Caco-2 (cell line): Measurements from ENCODE around the gene CALR. TPM values are rescaled to one million over a fixed set of nuclear protein-coding genes. Genes with fewer than 3 reads are reported as not detected.
"Not testable (repeated sequence)": the region's sequence is repeated elsewhere in the genome, so short reads cannot be mapped to it uniquely, and the experiment has no call there.

Source experiments
- Bru-seq: library from RNA; stranded (reverse); fragments of 400-500 nt; gene quantifications from one replicate; lab custom pipeline; 2021; lab: Mats Ljungman, UMichigan
- BruChase-seq, 2 experiments: library from RNA; stranded (reverse); fragments of 400-500 nt; gene quantifications; one replicate each; lab custom pipeline; 2021; lab: Mats Ljungman, UMichigan
- BruUV-seq: library from RNA; stranded (reverse); fragments of 400-500 nt; replicated peaks from 2 replicates; lab custom pipeline; 2021; lab: Mats Ljungman, UMichigan
- CTCF ChIA-PET: fragments of 300-600 bp; sonication (Branson Sonifier 250); formaldehyde crosslinking; loops from one replicate; lab custom pipeline; 2022; ENCODE audit warnings: antibody characterized with exemption; lab: Charles Lee
- POLR2A ChIA-PET: fragments of 300-600 bp; sonication (Branson Sonifier 250); formaldehyde crosslinking; loops from one replicate; lab custom pipeline; 2022; ENCODE audit warnings: antibody characterized with exemption; lab: Charles Lee
- DNase-seq, 2 experiments: peaks; one replicate each; pipeline versions ENCODE4 v3.0.0 to v3.0.0-alpha.2; 2020 to 2022
- H3K27me3 ChIP-seq: replicated peaks from 2 replicates; pipeline ENCODE4 v1.6.0; 2011; ENCODE audit warnings: low read length; ENCODE audit not compliant: control insufficient read depth, insufficient read depth
- H3K36me3 ChIP-seq: 2 replicates; pipeline ENCODE4 v1.5.1; 2011; ENCODE audit warnings: low read length; ENCODE audit not compliant: control insufficient read depth, insufficient read depth
- H3K4me1 ChIP-seq: fragments of 250-450 bp; sonication (Bioruptor Pico); 2 replicates; pipeline ENCODE4 v1.5.1; 2020; ENCODE audit warnings: mild to moderate bottlenecking
- H3K4me3 ChIP-seq: 2 replicates; pipeline ENCODE4 v1.5.1; 2011; ENCODE audit warnings: low read depth, mild to moderate bottlenecking, control low read depth, low read length
- H3K9me3 ChIP-seq: fragments of 250-450 bp; sonication (Bioruptor Pico); 2 replicates; pipeline ENCODE4 v1.5.1; 2020; ENCODE audit warnings: mild to moderate bottlenecking, moderate library complexity
- H3K27ac Mint-ChIP-seq: one replicate; pipeline ENCODE4 v1.8.0; 2022; ENCODE audit warnings: mixed read lengths; ENCODE audit not compliant: unreplicated experiment
- H3K27me3 Mint-ChIP-seq: one replicate; pipeline ENCODE4 v1.8.0; 2022; ENCODE audit warnings: mixed read lengths; ENCODE audit not compliant: insufficient read depth, unreplicated experiment
- H3K36me3 Mint-ChIP-seq: one replicate; pipeline ENCODE4 v1.8.0; 2022; ENCODE audit warnings: mild to moderate bottlenecking, mixed read lengths; ENCODE audit not compliant: insufficient read depth, unreplicated experiment
- H3K4me1 Mint-ChIP-seq: one replicate; pipeline ENCODE4 v1.8.0; 2022; ENCODE audit warnings: low read depth, mixed read lengths; ENCODE audit not compliant: unreplicated experiment
- H3K4me3 Mint-ChIP-seq: one replicate; pipeline ENCODE4 v1.8.0; 2022; ENCODE audit warnings: mild to moderate bottlenecking, moderate library complexity, mixed read lengths; ENCODE audit not compliant: unreplicated experiment
- H3K9me3 Mint-ChIP-seq: one replicate; pipeline ENCODE4 v1.8.0; 2022; ENCODE audit warnings: mixed read lengths; ENCODE audit not compliant: unreplicated experiment
- intact Hi-C: fragments of 100-400 bp; cut with micrococcal nuclease; formaldehyde crosslinking; loops from one replicate; pipeline ENCODE4 v1.10.0; 2022; ENCODE audit not compliant: unreplicated experiment
- long read RNA-seq: library from polyadenylated mRNA; stranded (forward); transcript quantifications from one replicate; pipeline ENCODE4 v2.0.0, GENCODE V29; 2022
- total RNA-seq: library from RNA; stranded (reverse); gene quantifications from 2 replicates; pipeline ENCODE4 v1.2.3, GENCODE V29; 2022
- TF ChIP-seq, protein P1 (sequence below), 2 experiments: fragments of 200-600 bp in 1 of 2; IDR thresholded peaks; 1 replicate in 1 of 2; 2 replicates in 1 of 2; pipeline versions ENCODE4 v1.5.1 to v1.8.0; 2011 to 2022; ENCODE audit warnings: antibody characterized with exemption in 1 of 2, control low read depth in 1 of 2, inconsistent platforms in 1 of 2, low read depth in 1 of 2, low read length in 1 of 2, mild to moderate bottlenecking in 1 of 2, moderate library complexity in 1 of 2; ENCODE audit not compliant: insufficient read depth in 1 of 2, severe bottlenecking in 1 of 2, unreplicated experiment in 1 of 2

Gene CALR
- total RNA-seq (707 and 767 TPM in 2 replicates), Bru-seq, nascent RNA (percentile 98 among the genes with signal in this experiment), BruChase-seq, experiment 1, labeled RNA remaining after a 2-hour chase (percentile 99 among the genes with signal in this experiment), BruChase-seq, experiment 2, labeled RNA remaining after a 6-hour chase (percentile 100 among the genes with signal in this experiment)
- long read RNA-seq, transcript CALR-201 (9 exons, 1,903 nt), result major isoform, 279 of 343 reads
- long read RNA-seq, partial matches to known transcripts, result 57 of 343 reads
- long read RNA-seq, other reads (novel, unspliced or antisense), result 6 of 343 reads

DNA sequence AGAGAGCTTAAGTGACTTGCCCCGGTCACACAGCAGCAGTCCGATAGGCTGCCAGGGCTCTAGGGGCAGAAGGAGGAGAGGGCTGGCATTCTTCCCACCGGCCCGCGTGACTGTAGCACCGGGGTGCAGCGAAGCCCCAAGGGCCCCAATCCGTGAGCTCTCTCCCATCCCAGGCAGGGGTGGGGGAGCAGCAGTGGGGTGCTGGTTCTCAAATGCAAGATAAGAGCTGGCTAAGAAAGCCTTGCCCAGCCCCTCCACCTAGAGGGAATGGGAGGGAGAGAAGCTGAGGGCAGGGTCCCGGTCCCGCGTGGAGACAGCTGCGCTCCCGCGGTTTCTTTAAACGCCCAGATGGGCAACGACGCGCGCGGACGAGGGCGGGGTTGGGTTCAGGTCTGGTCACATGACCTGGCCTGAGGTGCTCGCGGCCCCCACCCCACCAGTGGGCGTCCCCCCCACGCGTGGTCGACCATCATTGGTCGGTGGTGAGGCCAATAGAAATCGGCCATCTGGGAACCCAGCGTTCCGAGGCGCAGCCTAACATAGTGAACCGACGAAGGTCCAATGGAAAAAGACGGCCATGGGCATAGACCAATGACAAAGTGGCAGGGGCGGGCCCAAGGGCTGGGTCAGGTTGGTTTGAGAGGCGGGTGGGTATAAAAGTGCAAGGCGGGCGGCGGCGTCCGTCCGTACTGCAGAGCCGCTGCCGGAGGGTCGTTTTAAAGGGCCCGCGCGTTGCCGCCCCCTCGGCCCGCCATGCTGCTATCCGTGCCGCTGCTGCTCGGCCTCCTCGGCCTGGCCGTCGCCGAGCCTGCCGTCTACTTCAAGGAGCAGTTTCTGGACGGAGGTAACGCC is at the start of gene CALR:
Gene CALR (plus strand): TSS at position 683 of the 852 bp plus-strand sequence. CDS start 71 bp downstream, at position 754.
- Mint-ChIP-seq H3K9me3 (no peaks in the 10 kb centered on the region), H3K36me3 (peaks cover 64% of the 10 kb centered on the region), H3K27me3 (peaks cover 3% of the 10 kb centered on the region), H3K4me1 (peaks cover 12% of the 10 kb centered on the region), H3K4me3 (peak within 1 kb of the TSS; percentile 97), H3K27ac (peak within 1 kb of the TSS; percentile 97)
- H3K4me1 ChIP-seq, result peaks cover 23% of the 10 kb centered on the region; the same call in 1 of the 2 replicates
- no peaks in the 10 kb centered on the region for H3K9me3 ChIP-seq
- peak; percentile 99 for DNase-seq
- no TSS peak for BruUV-seq
- POLR2A ChIA-PET, result interaction anchor here (0.9 to 1.2 kb wide), 3 partner anchors 8 to 47 kb away, joined by 3 to 14 read pairs (median 5); partner anchors contain the start of gene SYCE2
- no peaks in the 10 kb centered on the region for H3K27me3 ChIP-seq
- intact Hi-C loops, result loop anchor here (1.0 kb wide), 1 partner anchor 19 kb away; the partner anchor contains the start of gene SYCE2
- H3K36me3 ChIP-seq, result peaks cover 14% of the 10 kb centered on the region
- TF ChIP-seq, protein P1, sequence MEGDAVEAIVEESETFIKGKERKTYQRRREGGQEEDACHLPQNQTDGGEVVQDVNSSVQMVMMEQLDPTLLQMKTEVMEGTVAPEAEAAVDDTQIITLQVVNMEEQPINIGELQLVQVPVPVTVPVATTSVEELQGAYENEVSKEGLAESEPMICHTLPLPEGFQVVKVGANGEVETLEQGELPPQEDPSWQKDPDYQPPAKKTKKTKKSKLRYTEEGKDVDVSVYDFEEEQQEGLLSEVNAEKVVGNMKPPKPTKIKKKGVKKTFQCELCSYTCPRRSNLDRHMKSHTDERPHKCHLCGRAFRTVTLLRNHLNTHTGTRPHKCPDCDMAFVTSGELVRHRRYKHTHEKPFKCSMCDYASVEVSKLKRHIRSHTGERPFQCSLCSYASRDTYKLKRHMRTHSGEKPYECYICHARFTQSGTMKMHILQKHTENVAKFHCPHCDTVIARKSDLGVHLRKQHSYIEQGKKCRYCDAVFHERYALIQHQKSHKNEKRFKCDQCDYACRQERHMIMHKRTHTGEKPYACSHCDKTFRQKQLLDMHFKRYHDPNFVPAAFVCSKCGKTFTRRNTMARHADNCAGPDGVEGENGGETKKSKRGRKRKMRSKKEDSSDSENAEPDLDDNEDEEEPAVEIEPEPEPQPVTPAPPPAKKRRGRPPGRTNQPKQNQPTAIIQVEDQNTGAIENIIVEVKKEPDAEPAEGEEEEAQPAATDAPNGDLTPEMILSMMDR (IDR thresholded peaks at IDR 0.05; ENCODE audit: insufficient read depth in 1 of 2, low read depth in 1 of 2, low read length in 1 of 2, severe bottlenecking in 1 of 2, unreplicated experiment in 1 of 2), result no peak
- CTCF ChIA-PET, result interaction anchor here (1.5 kb wide), 1 partner anchor 27 kb away, joined by 5 read pairs; no protein-coding TSS in a partner anchor
- peak within 1 kb of the TSS; percentile 100 for H3K4me3 ChIP-seq

DNA sequence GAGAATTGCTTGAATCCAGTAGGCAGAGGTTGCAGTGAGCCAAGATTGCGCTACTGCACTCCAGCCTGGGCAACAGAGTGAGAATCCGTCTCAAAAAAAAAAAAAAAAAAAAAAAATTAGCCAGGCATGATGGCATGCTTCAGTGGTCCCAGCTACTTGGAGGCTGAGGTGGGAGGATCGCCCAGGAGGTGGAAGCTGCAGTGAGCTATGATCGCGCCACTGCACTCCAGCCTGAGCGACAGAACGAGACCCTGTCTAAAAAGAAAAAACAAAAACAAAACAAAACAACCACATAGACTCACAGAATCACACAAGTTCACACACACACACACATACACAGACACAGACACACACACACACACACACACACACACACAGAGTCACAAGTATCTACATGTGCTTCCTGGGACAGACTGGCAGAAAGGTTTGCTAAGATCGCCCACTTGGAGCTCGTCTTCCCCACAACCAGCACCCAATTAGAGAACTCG is 48.1 kb upstream of the CALR start:
- H3K27me3 ChIP-seq, intact Hi-C loops, H3K36me3 ChIP-seq, H3K27me3 Mint-ChIP-seq, H3K9me3 Mint-ChIP-seq, DNase-seq, H3K4me1 Mint-ChIP-seq, H3K9me3 ChIP-seq, H3K4me1 ChIP-seq, BruUV-seq: not testable (repeated sequence)
- POLR2A ChIA-PET, result interaction anchor here (0.5 to 1.3 kb wide), 9 partner anchors 29 to 1725 kb away, joined by 3 to 17 read pairs (median 4); partner anchors contain the start of genes RAD23A, SYCE2 and TRIR
- peaks cover 31% of the 10 kb centered on the region for H3K36me3 Mint-ChIP-seq
- CTCF ChIA-PET, result interaction anchor here (0.7 to 1.8 kb wide), 6 partner anchors 11 to 130 kb away, joined by 4 to 8 read pairs (median 5); partner anchors contain the start of gene RNASEH2A
- peak overlapping the region; percentile 96 for H3K4me3 Mint-ChIP-seq
- H3K27ac Mint-ChIP-seq, result peak overlapping the region; percentile 87
- peak overlapping the region; percentile 28 for H3K4me3 ChIP-seq

DNA sequence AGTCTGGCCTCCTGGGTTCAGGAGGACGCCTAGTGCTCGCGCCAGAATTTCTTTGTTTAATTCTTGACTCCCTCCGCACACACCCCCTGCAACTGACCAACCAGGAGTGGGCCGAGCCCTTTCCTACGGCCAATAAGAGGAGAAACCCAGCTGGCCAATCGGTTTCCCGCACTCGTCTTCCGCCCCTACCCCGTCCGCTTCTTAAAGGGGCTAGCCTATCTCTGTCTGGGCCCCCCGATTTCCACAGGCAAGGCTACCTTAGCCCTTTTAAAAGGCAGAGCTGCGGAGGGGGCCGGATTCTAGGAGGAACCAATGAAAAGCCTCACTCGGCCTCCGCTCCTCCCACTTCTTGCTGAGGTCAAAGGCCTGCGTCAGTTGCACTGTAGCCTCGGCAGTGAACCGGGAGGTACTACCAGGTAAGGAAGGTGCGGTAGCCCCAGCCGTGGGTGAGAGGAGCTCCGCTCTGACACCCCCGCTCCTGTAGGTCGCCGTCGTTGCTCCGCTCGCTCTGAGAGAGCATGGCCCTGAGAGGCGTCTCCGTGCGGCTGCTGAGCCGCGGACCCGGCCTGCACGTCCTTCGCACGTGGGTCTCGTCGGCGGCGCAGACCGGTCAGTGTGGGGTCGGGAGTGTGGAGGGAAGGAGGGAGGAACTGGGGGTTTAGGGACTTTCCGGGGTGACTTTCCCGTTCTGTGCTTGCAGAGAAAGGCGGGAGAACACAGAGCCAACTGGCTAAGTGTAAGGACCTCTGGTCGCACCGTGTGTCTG is 47.4 kb upstream of the CALR start, which contains the start of gene GCDH:
Gene GCDH (plus strand): TSS at position 374 of the 766 bp plus-strand sequence. CDS start 145 bp downstream, at position 519.
- BruUV-seq, result no TSS peak
- POLR2A ChIA-PET, result interaction anchor here (0.5 to 1.3 kb wide), 12 partner anchors 15 to 261 kb away, joined by 3 to 17 read pairs (median 3); partner anchors contain the start of genes FARSA, RAD23A, SYCE2 and TRIR
- TF ChIP-seq, protein P1 (IDR thresholded peaks at IDR 0.05; ENCODE audit: insufficient read depth in 1 of 2, low read depth in 1 of 2, low read length in 1 of 2, severe bottlenecking in 1 of 2, unreplicated experiment in 1 of 2), result no peak
- intact Hi-C loops, result no loop called here
- Histone ChIP-seq H3K36me3 (no peaks in the 10 kb centered on the region; the same call in 1 of the 2 replicates), H3K9me3 (no peaks in the 10 kb centered on the region), H3K27me3 (no peaks in the 10 kb centered on the region), H3K4me1 (no peaks in the 10 kb centered on the region), H3K4me3 (peak within 1 kb of the TSS; percentile 89)
- peak within 1 kb of the TSS; percentile 96 for H3K4me3 Mint-ChIP-seq
- H3K27ac Mint-ChIP-seq, result peak within 1 kb of the TSS; percentile 87
- peaks cover 5% of the 10 kb centered on the region for H3K27me3 Mint-ChIP-seq
- peaks cover 30% of the 10 kb centered on the region for H3K36me3 Mint-ChIP-seq
- peak; percentile 96 to 98 for DNase-seq
- CTCF ChIA-PET, result interaction anchor here (0.6 to 1.8 kb wide), 7 partner anchors 10 to 205 kb away, joined by 3 to 8 read pairs (median 4); partner anchors contain the start of gene RNASEH2A
- H3K4me1 Mint-ChIP-seq, result peaks cover 5% of the 10 kb centered on the region
- H3K9me3 Mint-ChIP-seq, result no peaks in the 10 kb centered on the region
